HepG2 (cell line): ENCODE data around the gene ICAM3. TPM values are rescaled to one million over a fixed set of nuclear protein-coding genes. Genes with fewer than 3 reads are reported as not detected.

Source experiments
- ARID2 ChIP-seq: sonication (generic); formaldehyde crosslinking; IDR thresholded peaks from 2 replicates; pipeline ENCODE4 v1.8.1; 2022; ENCODE audit warnings: mild to moderate bottlenecking, missing genetic modification reagents, borderline replicate concordance
- DRAP1 ChIP-seq: IDR thresholded peaks from 2 replicates; pipeline ENCODE4 v1.6.1; 2016; ENCODE audit warnings: missing genetic modification reagents, missing compliant biosample characterization
- ELF3 ChIP-seq: IDR thresholded peaks from 2 replicates; pipeline ENCODE4 v1.6.1; 2016; ENCODE audit warnings: missing genetic modification reagents, missing compliant biosample characterization
- FIP1L1 ChIP-seq: fragments of 200-400 bp; formaldehyde crosslinking; IDR thresholded peaks from 2 replicates; pipeline ENCODE4 v1.6.1; 2018; ENCODE audit warnings: low read depth, mild to moderate bottlenecking, low read length, moderate library complexity, borderline replicate concordance; ENCODE audit not compliant: insufficient read depth
- FOXC1 ChIP-seq: sonication (generic); formaldehyde crosslinking; IDR thresholded peaks from 2 replicates; pipeline ENCODE4 v1.8.0; 2022; ENCODE audit warnings: mild to moderate bottlenecking, missing genetic modification reagents, borderline replicate concordance
- GABPB1 ChIP-seq: IDR thresholded peaks from 2 replicates; pipeline ENCODE4 v1.6.1; 2016; ENCODE audit warnings: mild to moderate bottlenecking, missing genetic modification reagents, moderate library complexity, missing compliant biosample characterization
- MAZ ChIP-seq, 2 experiments: sonication (generic) in 1 of 2; formaldehyde crosslinking in 1 of 2; IDR thresholded peaks; 2 replicates each; pipeline versions ENCODE4 v1.5.0 to v1.6.1; 2012 to 2020; ENCODE audit warnings: low read depth in 2 of 2, mild to moderate bottlenecking in 2 of 2, borderline replicate concordance in 1 of 2, improper control_type of control experiment in 1 of 2, low read length in 1 of 2, missing genetic modification reagents in 1 of 2, moderate library complexity in 1 of 2
- MLXIP ChIP-seq: sonication (generic); formaldehyde crosslinking; IDR thresholded peaks from 2 replicates; pipeline ENCODE4 v1.9.0; 2021; ENCODE audit warnings: missing genetic modification reagents, borderline replicate concordance
- NCOR1 ChIP-seq: fragments of 200-600 bp; sonication (generic); IDR thresholded peaks from 2 replicates; pipeline ENCODE4 v1.7.0; 2017; ENCODE audit warnings: antibody characterized with exemption, low read length, borderline replicate concordance
- TFE3 ChIP-seq: IDR thresholded peaks from 2 replicates; pipeline ENCODE4 v1.6.1; 2016
- TGIF2 ChIP-seq: IDR thresholded peaks from 2 replicates; pipeline ENCODE4 v1.6.1; 2016; ENCODE audit warnings: control low read depth, missing compliant biosample characterization
- ZNF136 ChIP-seq: sonication (generic); formaldehyde crosslinking; IDR thresholded peaks from 2 replicates; pipeline ENCODE4 v1.8.1; 2022; ENCODE audit warnings: low read depth, mild to moderate bottlenecking, moderate library complexity, missing genetic modification reagents
- ZNF512 ChIP-seq: sonication (generic); formaldehyde crosslinking; IDR thresholded peaks from 2 replicates; pipeline ENCODE4 v1.4.0; 2020; ENCODE audit warnings: mild to moderate bottlenecking, missing genetic modification reagents
- ZNF761 ChIP-seq: sonication (generic); formaldehyde crosslinking; conservative IDR thresholded peaks from 2 replicates; pipeline ENCODE4 v1.4.0; 2020; ENCODE audit warnings: mild to moderate bottlenecking, missing genetic modification reagents
- ZZZ3 ChIP-seq: sonication (generic); formaldehyde crosslinking; IDR thresholded peaks from 2 replicates; pipeline ENCODE4 v1.4.0; 2020; ENCODE audit warnings: missing genetic modification reagents, mild to moderate bottlenecking, borderline replicate concordance
- polyA plus RNA-seq, 8 experiments: library from polyadenylated mRNA; depleted of rRNA in 3 of 8; stranded (reverse) in 7 of 8; unstranded in 1 of 8; fragments of >200 nt; fragmentation: Illumina TruSeq in 4 of 8; extraction: Trizol in 4 of 8; gene quantifications; 2 replicates each; pipeline versions ENCODE4 v1.2.1 to v1.2.3, GENCODE V29; 2011 to 2016; ENCODE audit warnings: low read depth in 4 of 8, missing spikeins in 1 of 8, mixed read lengths in 1 of 8; ENCODE audit not compliant: insufficient read depth in 1 of 8
- total RNA-seq, 5 experiments: library from RNA; depleted of rRNA; stranded (reverse); fragments of >200 nt; fragmentation: Illumina TruSeq; extraction: Trizol; gene quantifications; 2 replicates each; pipeline ENCODE4 v1.2.3, GENCODE V29; 2016; ENCODE audit warnings: low read depth in 1 of 5
- TF ChIP-seq, protein P1 (sequence below): sonication (generic); formaldehyde crosslinking; IDR thresholded peaks from 2 replicates; pipeline ENCODE4 v1.8.1; 2023; ENCODE audit warnings: mild to moderate bottlenecking, moderate library complexity, missing genetic modification reagents
- TF ChIP-seq, protein P2 (sequence below): sonication (generic); formaldehyde crosslinking; IDR thresholded peaks from 2 replicates; pipeline ENCODE4 v1.4.0; 2020; ENCODE audit warnings: missing genetic modification reagents, mild to moderate bottlenecking, borderline replicate concordance

The ICAM3 gene
- total and polyA plus RNA-seq, 2 of the 13 experiments (the other 11 are each of a cell fraction or from before 2014, with no cell fraction given), result 14.1 to 21.0 TPM

DNA sequence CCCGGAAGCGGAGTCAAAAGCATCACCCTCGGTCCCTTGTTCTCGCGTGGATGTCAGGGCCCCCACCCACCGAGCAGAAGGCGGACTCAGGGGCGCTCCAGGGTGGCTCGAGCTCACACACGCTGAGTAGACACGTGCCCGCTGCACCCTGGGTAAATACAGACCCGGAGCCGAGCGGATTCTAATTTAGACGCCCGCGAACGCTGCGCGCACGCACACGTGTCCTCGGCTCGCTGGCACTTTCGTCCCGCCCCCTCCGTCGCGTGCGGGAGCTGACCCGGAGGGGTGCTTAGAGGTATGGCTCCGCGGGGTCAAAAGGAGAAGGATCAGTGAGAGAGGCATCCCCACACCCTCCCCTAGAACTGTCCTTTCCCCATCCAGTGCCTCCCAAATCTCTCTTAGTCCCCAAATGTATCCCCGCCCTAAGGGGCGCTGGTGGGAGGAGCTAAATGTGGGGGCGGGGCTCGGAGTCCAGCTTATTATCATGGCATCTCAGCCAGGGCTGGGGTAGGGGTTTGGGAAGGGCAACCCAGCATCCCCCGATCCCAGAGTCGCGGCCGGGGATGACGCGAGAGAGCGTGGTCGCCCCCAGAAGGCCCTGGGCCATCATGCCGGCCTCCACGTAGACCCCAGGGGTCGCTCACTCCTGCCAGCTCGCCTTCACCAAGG lies 50.1 kb downstream of the ICAM3 start (continued):
- TF ChIP-seq MLXIP (CRISPR knock-in tag) (no peak), ZNF761 (CRISPR knock-in tag) (no peak), MAZ (IDR thresholded peaks at IDR 0.05; ENCODE audit: borderline replicate concordance, low read depth, low read length) (no peak), MAZ (CRISPR knock-in tag; IDR thresholded peaks at IDR 0.05; ENCODE audit: low read depth) (no peak), GABPB1 (CRISPR knock-in tag) (no peak), ARID2 (CRISPR knock-in tag) (no peak), TGIF2 (CRISPR knock-in tag) (no peak; the same call in 1 of the 2 replicates), NCOR1 (no peak), ZNF136 (CRISPR knock-in tag) (no peak; the same call in 1 of the 2 replicates), FIP1L1 (no peak), TFE3 (CRISPR knock-in tag) (no peak), ELF3 (CRISPR knock-in tag) (no peak), ZZZ3 (no peak), DRAP1 (CRISPR knock-in tag) (0 out of 2 replicates have a peak, but pooled peaks have one; percentile 6), FOXC1 (CRISPR knock-in tag) (peak; percentile 54; the same call in 1 of the 2 replicates), ZNF512 (CRISPR knock-in tag) (no peak)
- TF ChIP-seq, protein P1, sequence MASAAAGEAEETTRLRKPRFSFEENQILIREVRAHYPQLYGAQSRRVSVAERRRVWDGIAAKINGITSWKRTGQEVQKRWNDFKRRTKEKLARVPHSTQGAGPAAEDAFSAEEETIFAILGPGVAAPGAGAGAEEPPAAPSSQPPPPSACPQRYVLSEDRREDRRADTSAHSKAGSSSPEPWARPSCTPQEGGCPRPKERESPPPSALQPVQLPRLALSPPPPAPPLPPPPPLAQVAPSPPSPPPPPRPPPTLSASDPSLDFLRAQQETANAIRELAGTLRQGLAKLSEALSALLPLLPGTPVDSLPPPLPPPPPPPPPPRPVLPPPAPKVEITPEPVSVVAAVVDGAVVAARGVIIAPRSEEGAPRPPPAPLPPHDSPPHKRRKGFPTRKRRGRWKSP (CRISPR knock-in tag), result peak; percentile 67
- TF ChIP-seq, protein P2, sequence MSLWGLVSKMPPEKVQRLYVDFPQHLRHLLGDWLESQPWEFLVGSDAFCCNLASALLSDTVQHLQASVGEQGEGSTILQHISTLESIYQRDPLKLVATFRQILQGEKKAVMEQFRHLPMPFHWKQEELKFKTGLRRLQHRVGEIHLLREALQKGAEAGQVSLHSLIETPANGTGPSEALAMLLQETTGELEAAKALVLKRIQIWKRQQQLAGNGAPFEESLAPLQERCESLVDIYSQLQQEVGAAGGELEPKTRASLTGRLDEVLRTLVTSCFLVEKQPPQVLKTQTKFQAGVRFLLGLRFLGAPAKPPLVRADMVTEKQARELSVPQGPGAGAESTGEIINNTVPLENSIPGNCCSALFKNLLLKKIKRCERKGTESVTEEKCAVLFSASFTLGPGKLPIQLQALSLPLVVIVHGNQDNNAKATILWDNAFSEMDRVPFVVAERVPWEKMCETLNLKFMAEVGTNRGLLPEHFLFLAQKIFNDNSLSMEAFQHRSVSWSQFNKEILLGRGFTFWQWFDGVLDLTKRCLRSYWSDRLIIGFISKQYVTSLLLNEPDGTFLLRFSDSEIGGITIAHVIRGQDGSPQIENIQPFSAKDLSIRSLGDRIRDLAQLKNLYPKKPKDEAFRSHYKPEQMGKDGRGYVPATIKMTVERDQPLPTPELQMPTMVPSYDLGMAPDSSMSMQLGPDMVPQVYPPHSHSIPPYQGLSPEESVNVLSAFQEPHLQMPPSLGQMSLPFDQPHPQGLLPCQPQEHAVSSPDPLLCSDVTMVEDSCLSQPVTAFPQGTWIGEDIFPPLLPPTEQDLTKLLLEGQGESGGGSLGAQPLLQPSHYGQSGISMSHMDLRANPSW, result no peak
